ENCODE measurements around the gene OSBPL9.

DNA sequence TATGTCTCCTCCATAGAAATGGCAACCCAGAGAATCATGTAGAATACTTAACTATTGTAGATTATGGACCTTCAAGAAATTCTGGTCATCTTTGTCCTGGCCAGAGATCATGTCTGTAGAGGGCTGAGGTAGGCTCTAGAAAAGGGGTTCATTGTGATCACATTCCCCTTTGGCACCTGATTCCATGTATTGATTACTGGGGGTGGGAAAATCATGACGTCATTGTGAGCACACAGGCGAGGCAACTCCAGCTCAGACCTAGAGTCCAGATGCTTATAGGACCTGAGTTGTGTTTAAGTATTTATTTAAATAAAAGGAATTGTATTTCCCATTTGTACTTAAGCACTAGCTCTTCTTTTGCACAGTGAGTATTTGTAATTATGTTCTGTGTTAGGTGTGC lies 93.1 kb downstream of the OSBPL9 start:
- TF ChIP-seq POLR2A (IDR thresholded peaks at IDR 0.05) = no peak
- no peak for TF ChIP-seq EP300 (IDR thresholded peaks at IDR 0.05)
- TF ChIP-seq, protein P1, sequence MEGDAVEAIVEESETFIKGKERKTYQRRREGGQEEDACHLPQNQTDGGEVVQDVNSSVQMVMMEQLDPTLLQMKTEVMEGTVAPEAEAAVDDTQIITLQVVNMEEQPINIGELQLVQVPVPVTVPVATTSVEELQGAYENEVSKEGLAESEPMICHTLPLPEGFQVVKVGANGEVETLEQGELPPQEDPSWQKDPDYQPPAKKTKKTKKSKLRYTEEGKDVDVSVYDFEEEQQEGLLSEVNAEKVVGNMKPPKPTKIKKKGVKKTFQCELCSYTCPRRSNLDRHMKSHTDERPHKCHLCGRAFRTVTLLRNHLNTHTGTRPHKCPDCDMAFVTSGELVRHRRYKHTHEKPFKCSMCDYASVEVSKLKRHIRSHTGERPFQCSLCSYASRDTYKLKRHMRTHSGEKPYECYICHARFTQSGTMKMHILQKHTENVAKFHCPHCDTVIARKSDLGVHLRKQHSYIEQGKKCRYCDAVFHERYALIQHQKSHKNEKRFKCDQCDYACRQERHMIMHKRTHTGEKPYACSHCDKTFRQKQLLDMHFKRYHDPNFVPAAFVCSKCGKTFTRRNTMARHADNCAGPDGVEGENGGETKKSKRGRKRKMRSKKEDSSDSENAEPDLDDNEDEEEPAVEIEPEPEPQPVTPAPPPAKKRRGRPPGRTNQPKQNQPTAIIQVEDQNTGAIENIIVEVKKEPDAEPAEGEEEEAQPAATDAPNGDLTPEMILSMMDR (IDR thresholded peaks at IDR 0.05) = no peak
